ENCODE measurements around the gene NECTIN1. TPM values are rescaled to one million over a fixed set of nuclear protein-coding genes. Genes with fewer than 3 reads are reported as not detected.

Gene NECTIN1
- total RNA-seq, 2 donors from 2014 or later: 4.0 to 4.4 TPM

DNA sequence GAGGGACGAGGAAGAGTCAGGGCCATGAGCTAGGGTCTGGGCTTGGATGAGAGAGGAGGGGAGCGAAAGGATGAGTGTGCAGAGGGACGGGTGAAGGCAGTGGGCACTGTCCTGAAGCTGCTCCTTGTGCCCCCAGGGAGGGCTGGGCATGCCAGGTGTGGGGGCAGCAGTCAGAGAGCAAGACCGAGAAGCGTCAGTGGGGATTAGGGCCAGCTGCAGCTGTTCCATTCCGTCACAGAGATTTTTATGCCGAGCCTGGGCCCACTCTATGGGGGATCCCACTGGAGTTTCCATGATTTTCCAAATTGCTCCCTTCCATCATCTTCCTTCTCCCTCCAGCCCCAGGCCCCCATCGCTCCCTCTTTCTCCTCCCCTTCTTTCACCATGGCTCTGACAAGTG is 93.2 kb downstream of the NECTIN1 start:
- no peaks in the 10 kb centered on the region for H3K9me3 ChIP-seq
- H3K27ac ChIP-seq: no peak overlapping the region
- no peaks in the 10 kb centered on the region for H3K4me1 ChIP-seq
- H3K4me3 ChIP-seq: no peak overlapping the region
- DNase-seq (ENCODE audit: low spot score): no peak
- no peaks in the 10 kb centered on the region for H3K27me3 ChIP-seq
- H3K36me3 ChIP-seq: no peaks in the 10 kb centered on the region
- no peak for TF ChIP-seq CTCF (IDR thresholded peaks at IDR 0.05)

DNA sequence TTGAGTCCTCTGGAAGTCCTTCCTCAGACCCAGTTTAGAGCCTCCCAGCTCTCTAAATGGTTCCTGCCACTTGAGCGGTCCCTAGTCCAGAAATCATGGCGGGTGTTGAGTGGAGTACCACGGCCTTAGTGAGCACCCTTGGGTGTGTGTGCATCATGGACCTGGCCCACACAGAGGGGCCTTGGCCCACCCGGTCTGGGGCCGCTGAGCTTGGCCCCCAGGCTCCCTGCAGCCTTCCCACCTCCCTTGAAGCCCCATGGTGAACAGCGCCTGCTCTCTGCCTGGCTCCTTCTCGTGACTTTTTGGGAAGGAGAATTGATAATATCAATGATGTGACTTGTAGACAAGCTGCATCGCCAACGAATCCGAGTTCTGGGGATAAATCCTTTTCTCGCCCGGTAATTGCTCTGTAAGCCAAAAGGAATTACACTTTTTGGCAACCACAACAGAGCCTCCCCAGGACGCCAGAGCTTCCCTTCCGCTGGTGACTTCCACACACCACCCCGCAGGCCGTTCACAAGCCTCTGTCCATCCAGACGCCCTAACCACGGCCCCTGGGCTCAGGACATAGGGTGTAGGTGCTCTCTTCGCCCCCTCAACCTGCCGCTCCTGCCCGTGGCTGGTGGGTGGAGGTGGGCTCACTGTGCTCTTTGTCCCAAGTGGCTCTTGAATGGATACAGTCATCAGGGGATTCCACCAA is 93.8 kb downstream of the NECTIN1 start:
- H3K4me3 ChIP-seq: no peak overlapping the region
- H3K27me3 ChIP-seq: no peaks in the 10 kb centered on the region
- no peak for TF ChIP-seq CTCF (IDR thresholded peaks at IDR 0.05)
- DNase-seq (ENCODE audit: low spot score): no peak
- no peak overlapping the region for H3K27ac ChIP-seq
- H3K36me3 ChIP-seq: no peaks in the 10 kb centered on the region
- no peaks in the 10 kb centered on the region for H3K4me1 ChIP-seq
- H3K9me3 ChIP-seq: no peaks in the 10 kb centered on the region

- H3K27me3 ChIP-seq: no peaks in the 10 kb centered on the region
- no peak overlapping the region for H3K4me3 ChIP-seq
- no peaks in the 10 kb centered on the region for H3K9me3 ChIP-seq
- no peak for TF ChIP-seq CTCF (IDR thresholded peaks at IDR 0.05)
- no peaks in the 10 kb centered on the region for H3K36me3 ChIP-seq
- H3K27ac ChIP-seq: no peak overlapping the region
- DNase-seq (ENCODE audit: low spot score): no peak
- no peaks in the 10 kb centered on the region for H3K4me1 ChIP-seq
Measured at GRCh38 chr11:119634301-119634700, 94.7 kb downstream of the NECTIN1 start.

- H3K27me3 ChIP-seq: no peaks in the 10 kb centered on the region
- no peak for TF ChIP-seq CTCF (IDR thresholded peaks at IDR 0.05)
- H3K4me1 ChIP-seq: peaks cover 0 to 8% of the 10 kb centered on the region in 2 donors
- H3K27ac ChIP-seq: no peak overlapping the region
- H3K9me3 ChIP-seq: no peaks in the 10 kb centered on the region
- H3K36me3 ChIP-seq: no peaks in the 10 kb centered on the region
- no peak for DNase-seq (ENCODE audit: low spot score)
- H3K4me3 ChIP-seq: no peak overlapping the region
Measured at GRCh38 chr11:119629834-119630624, 99.0 kb downstream of the NECTIN1 start.

DNA sequence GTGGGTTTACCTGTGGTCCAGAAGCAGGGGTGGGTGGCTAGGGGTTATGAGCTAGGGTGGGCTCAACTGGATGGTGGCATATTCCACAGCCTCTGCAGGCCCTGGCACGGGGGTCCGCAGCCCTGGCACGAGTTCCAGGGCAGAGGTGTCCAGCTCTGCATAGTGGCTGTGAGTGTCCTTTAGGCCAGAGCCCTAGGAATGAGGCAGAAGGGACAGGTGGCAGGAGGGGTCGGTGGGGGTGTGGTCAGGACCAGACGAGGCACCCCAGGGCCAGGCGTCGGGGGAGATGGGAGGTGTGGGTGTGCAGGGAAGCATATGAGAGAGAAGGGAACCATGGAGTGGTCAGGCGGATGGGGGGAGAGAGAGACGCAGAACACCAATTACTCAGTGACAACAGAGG is 99.9 kb downstream of the NECTIN1 start:
- peaks cover 0 to 9% of the 10 kb centered on the region in 2 donors for H3K4me1 ChIP-seq
- H3K36me3 ChIP-seq: no peaks in the 10 kb centered on the region
- no peaks in the 10 kb centered on the region for H3K9me3 ChIP-seq
- DNase-seq (ENCODE audit: low spot score): no peak
- no peak overlapping the region for H3K4me3 ChIP-seq
- no peak overlapping the region for H3K27ac ChIP-seq
- no peaks in the 10 kb centered on the region for H3K27me3 ChIP-seq
- no peak for TF ChIP-seq CTCF (IDR thresholded peaks at IDR 0.05)

Data from right atrium auricular region (tissue), 2 donors.